Upper lobe of left lung (tissue), 4 donors: ENCODE measurements around the gene CENPO.

Experiments
- POLR2AphosphoS5 ChIP-seq, 2 donors: sonication (generic); formaldehyde crosslinking; IDR thresholded peaks; one replicate each; pipeline ENCODE4 v1.5.1; 2017; ENCODE audit warnings: antibody characterized with exemption in 2 of 2
- TF ChIP-seq, protein P1 (sequence below), 6 experiments: fragments of 450-650 bp in 4 of 6; fragments of 200-600 bp in 2 of 6; sonication (generic) in 2 of 6; IDR thresholded peaks; one replicate each; pipeline ENCODE4 v1.5.1; 2016 to 2019; ENCODE audit warnings: antibody characterized with exemption in 6 of 6

DNA sequence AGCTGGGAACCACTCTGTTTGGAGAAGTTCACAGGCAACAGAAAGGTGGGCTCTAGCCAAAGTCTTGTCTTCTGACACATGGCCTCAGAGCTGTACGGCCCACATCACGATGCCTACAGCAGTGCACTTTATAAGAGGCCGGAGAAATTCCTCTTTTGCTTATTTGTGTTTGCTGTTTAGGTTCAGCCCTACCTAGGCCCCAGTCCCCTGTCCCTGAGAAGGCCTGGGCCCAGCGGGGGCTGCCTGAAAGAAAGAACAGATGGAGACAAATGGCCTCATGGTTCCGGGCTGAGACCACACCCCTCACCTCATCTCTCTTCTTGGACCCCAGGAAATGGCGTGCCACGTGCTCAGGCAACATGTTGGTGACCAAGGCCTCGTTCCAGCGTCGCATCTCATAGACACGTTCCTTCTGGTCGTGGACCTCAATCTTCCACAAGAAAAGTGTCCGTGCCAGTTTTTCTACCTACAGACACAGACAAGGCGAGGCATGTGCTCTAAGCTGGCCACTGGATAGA lies 30.9 kb downstream of the CENPO start:
- TF ChIP-seq, protein P1, sequence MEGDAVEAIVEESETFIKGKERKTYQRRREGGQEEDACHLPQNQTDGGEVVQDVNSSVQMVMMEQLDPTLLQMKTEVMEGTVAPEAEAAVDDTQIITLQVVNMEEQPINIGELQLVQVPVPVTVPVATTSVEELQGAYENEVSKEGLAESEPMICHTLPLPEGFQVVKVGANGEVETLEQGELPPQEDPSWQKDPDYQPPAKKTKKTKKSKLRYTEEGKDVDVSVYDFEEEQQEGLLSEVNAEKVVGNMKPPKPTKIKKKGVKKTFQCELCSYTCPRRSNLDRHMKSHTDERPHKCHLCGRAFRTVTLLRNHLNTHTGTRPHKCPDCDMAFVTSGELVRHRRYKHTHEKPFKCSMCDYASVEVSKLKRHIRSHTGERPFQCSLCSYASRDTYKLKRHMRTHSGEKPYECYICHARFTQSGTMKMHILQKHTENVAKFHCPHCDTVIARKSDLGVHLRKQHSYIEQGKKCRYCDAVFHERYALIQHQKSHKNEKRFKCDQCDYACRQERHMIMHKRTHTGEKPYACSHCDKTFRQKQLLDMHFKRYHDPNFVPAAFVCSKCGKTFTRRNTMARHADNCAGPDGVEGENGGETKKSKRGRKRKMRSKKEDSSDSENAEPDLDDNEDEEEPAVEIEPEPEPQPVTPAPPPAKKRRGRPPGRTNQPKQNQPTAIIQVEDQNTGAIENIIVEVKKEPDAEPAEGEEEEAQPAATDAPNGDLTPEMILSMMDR (IDR thresholded peaks at IDR 0.05), result no peak
- TF ChIP-seq POLR2AphosphoS5 (IDR thresholded peaks at IDR 0.05), result no peak
